ENCODE measurements around the gene USP26. TPM values are rescaled to one million over a fixed set of nuclear protein-coding genes. Genes with fewer than 3 reads are reported as not detected.

Gene USP26, protein sequence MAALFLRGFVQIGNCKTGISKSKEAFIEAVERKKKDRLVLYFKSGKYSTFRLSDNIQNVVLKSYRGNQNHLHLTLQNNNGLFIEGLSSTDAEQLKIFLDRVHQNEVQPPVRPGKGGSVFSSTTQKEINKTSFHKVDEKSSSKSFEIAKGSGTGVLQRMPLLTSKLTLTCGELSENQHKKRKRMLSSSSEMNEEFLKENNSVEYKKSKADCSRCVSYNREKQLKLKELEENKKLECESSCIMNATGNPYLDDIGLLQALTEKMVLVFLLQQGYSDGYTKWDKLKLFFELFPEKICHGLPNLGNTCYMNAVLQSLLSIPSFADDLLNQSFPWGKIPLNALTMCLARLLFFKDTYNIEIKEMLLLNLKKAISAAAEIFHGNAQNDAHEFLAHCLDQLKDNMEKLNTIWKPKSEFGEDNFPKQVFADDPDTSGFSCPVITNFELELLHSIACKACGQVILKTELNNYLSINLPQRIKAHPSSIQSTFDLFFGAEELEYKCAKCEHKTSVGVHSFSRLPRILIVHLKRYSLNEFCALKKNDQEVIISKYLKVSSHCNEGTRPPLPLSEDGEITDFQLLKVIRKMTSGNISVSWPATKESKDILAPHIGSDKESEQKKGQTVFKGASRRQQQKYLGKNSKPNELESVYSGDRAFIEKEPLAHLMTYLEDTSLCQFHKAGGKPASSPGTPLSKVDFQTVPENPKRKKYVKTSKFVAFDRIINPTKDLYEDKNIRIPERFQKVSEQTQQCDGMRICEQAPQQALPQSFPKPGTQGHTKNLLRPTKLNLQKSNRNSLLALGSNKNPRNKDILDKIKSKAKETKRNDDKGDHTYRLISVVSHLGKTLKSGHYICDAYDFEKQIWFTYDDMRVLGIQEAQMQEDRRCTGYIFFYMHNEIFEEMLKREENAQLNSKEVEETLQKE
- not detected for total RNA-seq

GRCh38 chrX:133097031-133097430 is at the start of gene USP26:
USP26 (minus strand) TSS chrX:133097109; CDS start chrX:133028220, 68,889 bp downstream.
- H3K4me1 ChIP-seq, result no peaks in the 10 kb centered on the region
- no peak within 1 kb of the TSS for H3K27ac ChIP-seq
- H3K4me3 ChIP-seq, result no peak within 1 kb of the TSS
- no peaks in the 10 kb centered on the region for H3K27me3 ChIP-seq
- no peak for DNase-seq
- TF ChIP-seq, protein P1, sequence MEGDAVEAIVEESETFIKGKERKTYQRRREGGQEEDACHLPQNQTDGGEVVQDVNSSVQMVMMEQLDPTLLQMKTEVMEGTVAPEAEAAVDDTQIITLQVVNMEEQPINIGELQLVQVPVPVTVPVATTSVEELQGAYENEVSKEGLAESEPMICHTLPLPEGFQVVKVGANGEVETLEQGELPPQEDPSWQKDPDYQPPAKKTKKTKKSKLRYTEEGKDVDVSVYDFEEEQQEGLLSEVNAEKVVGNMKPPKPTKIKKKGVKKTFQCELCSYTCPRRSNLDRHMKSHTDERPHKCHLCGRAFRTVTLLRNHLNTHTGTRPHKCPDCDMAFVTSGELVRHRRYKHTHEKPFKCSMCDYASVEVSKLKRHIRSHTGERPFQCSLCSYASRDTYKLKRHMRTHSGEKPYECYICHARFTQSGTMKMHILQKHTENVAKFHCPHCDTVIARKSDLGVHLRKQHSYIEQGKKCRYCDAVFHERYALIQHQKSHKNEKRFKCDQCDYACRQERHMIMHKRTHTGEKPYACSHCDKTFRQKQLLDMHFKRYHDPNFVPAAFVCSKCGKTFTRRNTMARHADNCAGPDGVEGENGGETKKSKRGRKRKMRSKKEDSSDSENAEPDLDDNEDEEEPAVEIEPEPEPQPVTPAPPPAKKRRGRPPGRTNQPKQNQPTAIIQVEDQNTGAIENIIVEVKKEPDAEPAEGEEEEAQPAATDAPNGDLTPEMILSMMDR (IDR thresholded peaks at IDR 0.05), result no peak
- TF ChIP-seq POLR2A (IDR thresholded peaks at IDR 0.05), result no peak
- no peaks in the 10 kb centered on the region for H3K36me3 ChIP-seq
- H3K9me3 ChIP-seq, result no peaks in the 10 kb centered on the region

DNA sequence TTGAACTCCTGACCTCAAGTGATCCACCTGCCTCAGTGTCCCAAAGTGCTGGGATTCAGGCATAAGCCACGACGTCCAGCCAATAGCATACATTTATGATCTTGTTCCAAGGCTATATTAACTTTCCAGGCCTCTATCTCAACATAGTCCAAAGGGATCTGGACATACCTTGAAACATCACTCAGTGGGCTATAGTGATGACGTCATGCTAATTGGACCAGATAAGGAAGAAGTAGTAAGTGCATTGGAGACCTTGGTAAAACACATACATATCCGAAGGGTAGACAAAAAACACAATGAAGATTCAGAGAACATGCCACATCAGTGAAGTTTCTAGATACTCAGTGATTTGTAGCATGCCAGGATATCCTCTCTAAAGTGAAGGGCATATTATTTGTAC is 37.4 kb upstream of the USP26 start:
- H3K27me3 ChIP-seq, result no peaks in the 10 kb centered on the region
- no peaks in the 10 kb centered on the region for H3K36me3 ChIP-seq
- H3K27ac ChIP-seq, result no peak overlapping the region
- no peaks in the 10 kb centered on the region for H3K9me3 ChIP-seq
- H3K4me1 ChIP-seq, result no peaks in the 10 kb centered on the region
- no peak for DNase-seq
- TF ChIP-seq, protein P1 (IDR thresholded peaks at IDR 0.05), result no peak
- no peak for TF ChIP-seq POLR2A (IDR thresholded peaks at IDR 0.05)
- no peak overlapping the region for H3K4me3 ChIP-seq

DNA sequence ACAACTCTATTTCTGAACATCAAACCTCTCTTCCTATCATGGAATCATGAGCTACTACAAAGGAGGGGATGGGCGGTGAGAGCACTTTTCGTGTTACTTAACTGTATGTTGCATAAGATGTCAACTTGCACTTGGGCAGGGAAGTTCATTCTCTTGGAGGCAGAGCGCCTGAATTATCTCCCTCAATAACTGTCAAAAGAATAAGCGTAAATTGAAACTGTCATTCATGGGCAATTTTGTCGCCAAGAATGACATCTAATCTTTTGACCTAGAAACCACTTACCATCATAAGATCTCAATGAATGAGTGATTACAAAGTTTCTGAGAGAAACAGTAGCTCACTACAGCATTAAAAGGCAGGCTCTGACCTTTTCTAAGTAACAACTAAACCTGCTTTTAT is 23.5 kb upstream of the USP26 start:
- H3K27me3 ChIP-seq, result no peaks in the 10 kb centered on the region
- TF ChIP-seq POLR2A (IDR thresholded peaks at IDR 0.05), result no peak
- TF ChIP-seq, protein P1 (IDR thresholded peaks at IDR 0.05), result no peak
- H3K36me3 ChIP-seq, result no peaks in the 10 kb centered on the region
- H3K4me1 ChIP-seq, result no peaks in the 10 kb centered on the region
- H3K9me3 ChIP-seq, result no peaks in the 10 kb centered on the region
- DNase-seq, result no peak
- no peak overlapping the region for H3K4me3 ChIP-seq
- H3K27ac ChIP-seq, result no peak overlapping the region

DNA sequence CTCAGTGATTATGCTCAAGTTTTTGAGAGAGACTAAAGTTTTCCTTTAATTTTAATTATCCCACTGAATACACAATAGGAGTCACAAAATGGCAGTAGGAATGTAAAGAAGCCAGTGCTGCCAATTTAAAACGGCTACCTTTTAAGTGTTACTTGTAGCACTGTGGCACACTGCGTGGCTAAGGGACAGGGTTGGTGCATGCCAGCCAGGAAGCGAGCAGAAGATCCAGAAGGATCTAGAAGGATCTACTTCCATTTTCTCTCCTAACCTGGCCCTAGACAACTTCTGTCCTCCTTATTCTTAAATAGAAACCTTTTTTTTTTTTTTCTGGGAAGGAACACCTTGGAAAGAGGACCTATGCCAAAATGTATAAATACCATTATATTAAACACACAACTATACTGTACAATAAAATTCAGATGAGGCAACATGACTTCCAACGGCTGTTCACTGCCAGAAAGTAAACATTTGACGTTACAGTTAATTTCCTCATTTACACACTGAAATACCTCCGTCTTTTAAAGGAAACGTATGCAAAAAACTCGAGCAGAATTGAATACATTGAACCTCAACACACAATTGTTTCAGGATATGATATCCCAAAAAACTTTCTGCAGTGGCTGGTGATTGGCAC is 2.7 kb downstream of the USP26 start:
- DNase-seq, result no peak
- TF ChIP-seq, protein P1 (IDR thresholded peaks at IDR 0.05), result no peak
- no peak for TF ChIP-seq POLR2A (IDR thresholded peaks at IDR 0.05)
- Histone ChIP-seq H3K27me3 (no peaks in the 10 kb centered on the region), H3K27ac (no peak overlapping the region), H3K36me3 (no peaks in the 10 kb centered on the region), H3K4me1 (no peaks in the 10 kb centered on the region), H3K4me3 (no peak overlapping the region), H3K9me3 (no peaks in the 10 kb centered on the region)

- H3K27me3 ChIP-seq, result no peaks in the 10 kb centered on the region
- H3K27ac ChIP-seq, result no peak overlapping the region
- no peak for DNase-seq
- no peaks in the 10 kb centered on the region for H3K36me3 ChIP-seq
- H3K4me3 ChIP-seq, result no peak overlapping the region
- no peaks in the 10 kb centered on the region for H3K9me3 ChIP-seq
- TF ChIP-seq, protein P1 (IDR thresholded peaks at IDR 0.05), result no peak
- no peak for TF ChIP-seq POLR2A (IDR thresholded peaks at IDR 0.05)
- no peaks in the 10 kb centered on the region for H3K4me1 ChIP-seq
These were observed 6.6 kb downstream of the USP26 start for GRCh38 chrX:133090236-133090809.
